GM19463 (cell line): ENCODE measurements around the gene SAMD5.
"Not testable (repeated sequence)": the region's sequence is repeated elsewhere in the genome, so short reads cannot be mapped to it uniquely, and the experiment has no call there.

Source experiments
- ATAC-seq: cut with Tn5 transposase; IDR thresholded peaks from one replicate; pipeline ENCODE4 v1.9.1; 2021; ENCODE audit warnings: mild to moderate bottlenecking, moderate library complexity; ENCODE audit not compliant: unreplicated experiment

The SAMD5 gene

DNA sequence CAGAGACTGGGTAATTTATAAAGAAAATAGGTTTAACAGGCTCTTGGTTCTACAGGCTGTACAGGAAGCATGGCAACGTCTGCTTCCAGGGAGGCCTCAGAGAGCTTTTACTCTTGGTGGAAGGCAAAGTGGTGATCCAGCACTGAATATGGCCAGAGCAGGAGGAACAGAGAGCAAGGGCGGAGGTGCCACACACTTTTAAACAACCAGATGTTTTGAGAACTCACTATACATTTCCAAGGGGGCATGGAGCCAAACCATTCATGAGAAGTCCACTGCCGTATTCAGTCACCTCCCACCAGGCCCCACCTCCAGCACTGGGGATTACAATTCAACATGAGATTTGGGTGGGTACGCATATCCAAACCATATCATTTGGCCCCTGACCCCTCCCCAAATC lies 18.7 kb downstream of the SAMD5 start:
- ATAC-seq = no peak

DNA sequence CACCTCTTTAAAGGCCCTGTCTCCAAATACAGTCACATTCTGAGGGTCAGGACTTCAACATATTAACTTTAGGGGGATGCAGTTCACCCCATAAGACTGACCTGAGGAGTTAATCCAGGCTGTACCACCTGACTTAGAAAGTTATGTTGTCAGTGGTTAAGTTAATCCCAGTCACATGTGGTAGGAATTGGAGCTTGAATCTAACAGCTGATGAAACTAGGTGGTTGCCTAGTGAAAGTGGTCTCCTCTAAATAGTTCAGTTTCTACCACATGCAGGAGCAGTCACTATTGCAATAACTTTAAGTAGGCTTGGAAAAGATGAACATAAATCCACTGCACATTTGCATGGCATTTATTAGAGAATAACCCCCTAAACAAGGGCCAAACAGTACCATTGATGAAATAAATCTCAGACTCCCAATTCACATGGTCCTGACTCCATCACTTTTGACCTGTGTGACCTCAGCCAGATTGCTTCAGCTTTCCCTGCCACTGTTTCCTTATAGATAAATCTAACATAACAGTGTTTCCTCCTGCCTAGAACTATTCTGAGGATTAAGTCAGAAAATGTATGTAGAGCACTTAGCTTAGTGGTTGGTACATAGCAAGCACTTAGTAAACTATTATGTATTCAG lies 20.1 kb downstream of the SAMD5 start:
- ATAC-seq = no peak

DNA sequence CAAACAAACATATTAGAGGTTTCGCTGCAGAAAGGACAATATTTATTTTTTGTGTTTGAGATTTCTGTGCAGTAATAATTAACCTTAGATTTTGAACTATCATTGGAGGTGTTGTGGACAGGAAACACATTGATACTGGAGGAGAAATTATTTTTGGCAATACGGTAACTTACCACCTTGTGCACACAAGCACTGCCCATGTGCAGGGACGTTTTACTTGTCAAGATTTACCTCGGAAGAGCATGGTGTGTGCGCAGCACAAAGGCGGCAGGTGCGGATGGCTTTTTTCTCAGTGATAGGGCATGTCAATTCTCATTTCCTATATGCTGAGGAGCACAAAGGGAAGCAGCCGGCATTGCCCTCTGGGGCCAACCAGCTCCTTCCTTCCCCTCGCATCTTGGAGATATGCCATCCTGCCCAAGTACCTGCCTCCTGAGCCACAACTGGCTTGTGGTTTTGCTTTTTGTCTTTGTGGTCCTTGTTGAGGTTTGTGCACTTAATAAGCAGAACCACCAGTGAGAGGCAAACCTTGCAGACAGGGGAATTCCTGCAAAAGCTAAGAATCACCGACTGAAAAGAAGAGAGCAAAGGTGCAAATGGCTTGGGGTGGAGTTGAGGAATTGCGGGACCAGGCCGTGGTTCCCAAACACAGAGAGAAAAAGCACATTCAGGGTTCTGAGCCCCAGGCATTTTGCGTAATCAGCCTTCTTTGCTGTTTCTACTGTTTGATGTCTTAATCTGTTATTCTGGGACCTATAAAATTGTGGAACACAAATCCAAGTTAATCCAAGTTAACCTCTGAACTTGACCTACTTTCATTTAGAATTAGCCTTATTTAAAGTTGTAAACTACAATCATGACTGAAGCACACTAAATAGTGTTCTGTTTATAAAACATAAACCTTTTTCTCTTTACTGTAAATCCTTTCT lies 21.9 kb downstream of the SAMD5 start:
- ATAC-seq = peak; percentile 55

DNA sequence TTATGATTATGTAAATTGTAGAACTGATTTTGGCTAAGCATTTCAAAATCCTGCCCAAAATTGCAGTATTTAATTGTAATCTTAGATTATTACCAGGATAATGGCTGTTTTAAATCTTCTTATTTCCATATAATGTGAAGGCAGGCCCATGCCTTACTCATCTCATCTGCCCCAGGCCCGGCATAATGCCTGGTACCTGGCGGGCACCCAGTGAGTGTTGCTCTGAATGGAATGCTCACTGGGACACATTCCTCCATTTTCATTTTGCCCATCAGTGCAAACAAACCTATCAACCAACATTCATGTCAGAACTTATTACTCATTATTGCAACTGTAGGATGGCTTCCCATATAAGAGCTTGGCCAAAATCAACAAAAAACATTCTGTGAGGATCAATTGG lies 22.8 kb downstream of the SAMD5 start:
- no peak for ATAC-seq

DNA sequence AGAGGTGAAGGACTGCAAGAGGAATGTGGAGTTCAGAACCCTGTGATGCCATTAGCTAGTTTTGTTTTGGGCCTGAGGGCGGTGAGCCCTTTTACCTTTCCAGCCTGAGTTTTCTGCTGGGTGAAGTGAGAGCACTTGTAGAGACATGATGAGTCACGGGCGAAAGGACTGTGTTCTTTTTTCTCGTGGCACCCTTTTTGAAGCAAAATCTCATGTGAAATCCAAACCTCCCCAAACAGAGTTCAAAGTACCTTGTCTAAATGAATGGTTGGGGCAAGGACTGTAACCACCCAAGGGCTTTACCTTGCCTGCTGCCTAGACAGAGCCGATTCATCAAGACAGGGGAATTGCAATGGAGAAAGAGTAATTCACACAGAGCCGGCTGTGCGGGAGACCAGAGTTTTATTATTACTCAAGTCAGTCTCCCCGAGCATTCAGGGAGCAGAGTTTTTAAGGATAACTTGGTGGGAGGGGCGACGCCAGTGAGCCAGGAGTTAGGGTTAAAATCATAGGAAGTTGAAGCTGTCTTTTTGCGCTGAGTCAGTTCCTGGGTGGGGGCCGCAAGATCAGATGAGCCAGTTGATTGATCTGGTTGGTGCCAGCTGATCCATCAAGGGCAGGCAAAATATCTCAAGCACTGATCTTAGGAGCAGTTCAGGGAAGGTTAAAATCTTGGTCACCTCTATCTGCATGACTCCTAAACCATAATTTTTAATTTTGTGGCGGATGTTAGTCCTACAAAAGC lies 25.8 kb downstream of the SAMD5 start:
- no peak for ATAC-seq

DNA sequence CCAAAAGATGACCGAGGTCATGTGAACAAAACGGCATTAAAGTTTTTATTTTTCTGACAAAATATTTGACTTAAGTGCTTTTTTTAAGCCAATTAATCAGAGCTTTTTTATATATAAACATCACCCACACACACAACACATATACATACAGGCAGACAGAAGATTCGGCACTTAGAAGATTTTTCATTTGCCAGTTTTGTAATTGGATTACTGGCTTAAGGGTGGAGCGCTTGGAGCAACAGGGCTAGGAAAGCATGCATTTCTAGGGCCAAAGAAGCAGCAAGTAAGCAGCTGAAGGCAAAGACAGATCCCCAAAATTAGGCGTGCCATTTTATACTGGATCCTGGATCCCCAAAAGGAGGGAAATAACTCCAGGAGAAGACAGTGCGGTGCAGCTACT lies 30.3 kb downstream of the SAMD5 start:
- no peak for ATAC-seq

DNA sequence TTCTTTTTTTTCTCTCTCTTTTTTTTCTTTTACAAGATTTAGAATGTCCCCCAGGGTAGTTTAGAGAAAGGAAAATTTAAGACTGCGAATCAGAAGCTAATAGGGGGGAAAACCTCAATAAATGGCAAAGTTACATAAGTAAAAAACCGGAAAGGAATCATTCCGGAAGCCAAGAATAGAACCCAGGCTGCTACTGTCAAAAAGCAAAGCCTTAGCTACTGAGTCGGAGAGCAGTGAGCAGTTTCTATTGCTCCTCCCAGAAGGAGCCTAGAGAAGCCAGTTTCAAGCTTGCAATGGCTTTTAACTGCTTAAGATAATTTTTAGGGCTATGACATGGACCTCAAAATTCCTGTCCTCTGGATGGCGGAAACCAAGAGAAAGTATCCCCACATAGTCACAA lies 31.6 kb downstream of the SAMD5 start:
- no peak for ATAC-seq

DNA sequence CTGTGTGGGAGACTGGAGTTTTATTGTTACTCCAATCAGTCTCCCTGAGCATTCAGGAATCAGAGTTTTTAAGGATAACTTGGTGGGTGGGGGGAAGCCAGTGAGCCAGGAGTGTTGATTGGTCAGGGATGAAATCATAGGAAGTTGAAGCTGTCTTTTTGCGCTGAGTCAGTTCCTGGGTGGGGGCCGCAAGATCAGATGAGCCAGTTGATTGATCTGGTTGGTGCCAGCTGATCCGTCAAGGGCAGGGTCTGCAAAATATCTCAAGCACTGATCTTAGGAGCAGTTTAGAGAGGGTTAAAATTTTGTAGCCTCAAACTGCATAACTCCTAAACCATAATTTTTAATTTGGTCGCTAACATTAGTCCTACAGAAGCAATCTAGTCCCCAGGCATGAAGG lies 33.9 kb downstream of the SAMD5 start:
- ATAC-seq = not testable (repeated sequence)

DNA sequence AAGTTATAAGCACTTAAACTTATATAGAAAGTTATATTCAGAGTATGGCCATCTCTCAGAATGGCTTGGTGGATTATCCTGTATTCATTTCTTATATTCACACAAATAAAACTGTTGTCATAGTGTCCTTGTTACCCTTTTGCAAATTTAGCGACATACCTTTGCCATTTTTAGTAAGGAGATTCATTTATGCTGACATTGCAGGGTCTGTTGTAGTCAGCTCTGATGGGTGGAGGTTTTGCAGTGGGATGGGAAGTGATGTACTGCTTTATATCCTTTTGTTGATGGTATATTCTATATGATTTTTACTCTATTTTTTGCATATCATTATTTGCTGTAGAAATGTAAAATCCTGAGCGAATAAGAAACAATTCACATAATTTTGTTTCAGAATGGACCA lies 35.9 kb downstream of the SAMD5 start:
- ATAC-seq = no peak

DNA sequence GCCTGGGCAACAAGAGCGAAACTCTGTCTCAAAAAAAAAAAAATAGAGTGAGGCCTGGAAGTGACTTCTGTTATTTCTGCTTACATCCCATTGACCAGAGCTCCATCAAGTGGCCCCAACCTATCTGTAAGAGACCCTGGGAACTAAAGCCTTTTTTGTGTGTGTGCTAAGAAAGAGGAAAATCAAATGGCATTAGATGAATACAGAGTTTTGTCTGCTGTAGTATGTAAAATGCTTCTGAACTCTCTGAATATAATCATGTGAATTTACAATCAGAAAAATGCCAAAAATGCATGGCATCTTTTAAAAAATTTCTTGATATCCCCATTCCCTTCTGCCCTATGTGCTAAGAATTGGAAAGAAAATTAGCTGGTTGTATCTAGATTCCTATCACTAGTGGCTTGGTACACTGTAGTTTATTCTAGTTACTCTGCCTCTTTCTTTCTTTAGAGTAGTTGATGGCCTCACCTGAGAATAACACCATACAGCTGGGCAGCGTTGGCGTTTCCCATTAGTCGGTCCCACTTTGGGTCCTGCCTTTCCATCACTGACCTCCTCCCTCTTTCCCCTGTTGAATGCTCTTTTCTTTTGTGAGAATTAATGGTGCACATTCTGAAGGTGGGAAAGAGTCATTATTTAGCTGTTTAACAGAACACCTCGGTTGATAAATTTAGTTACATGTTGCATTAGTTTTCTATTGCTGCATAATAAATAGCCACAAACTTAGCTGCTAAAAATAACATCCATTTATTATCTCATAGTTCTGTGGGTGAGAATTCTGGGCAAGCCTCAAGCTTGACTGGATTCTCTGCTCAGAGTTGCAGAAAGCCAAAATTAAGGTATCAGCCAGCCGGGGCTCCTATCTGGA lies 38.2 kb downstream of the SAMD5 start:
- no peak for ATAC-seq

DNA sequence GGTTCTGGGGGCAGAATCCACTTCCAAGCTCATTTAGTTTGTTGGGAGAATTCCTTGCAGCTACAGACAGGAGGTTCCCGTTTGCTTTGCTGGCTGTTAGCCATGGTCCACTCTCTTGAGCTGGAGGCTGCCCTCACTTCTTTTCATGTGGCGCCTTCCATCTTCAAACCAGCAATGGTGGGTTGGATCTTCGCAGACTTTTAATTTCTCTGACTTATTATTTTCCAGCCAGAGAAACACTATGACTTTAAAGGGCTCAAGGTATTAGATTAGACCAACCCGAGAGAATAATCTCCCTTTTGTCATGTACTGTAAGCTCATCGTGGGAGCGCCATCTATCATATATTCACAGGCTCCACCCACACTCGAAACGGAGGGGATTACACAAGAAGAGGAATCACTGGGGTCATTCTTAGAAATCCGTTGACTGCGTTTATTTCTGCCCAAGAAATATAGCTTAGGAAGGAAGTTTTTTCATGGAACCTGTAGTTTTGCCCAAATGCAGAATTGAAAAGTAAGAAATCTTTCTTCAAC lies 38.9 kb downstream of the SAMD5 start:
- no peak for ATAC-seq

DNA sequence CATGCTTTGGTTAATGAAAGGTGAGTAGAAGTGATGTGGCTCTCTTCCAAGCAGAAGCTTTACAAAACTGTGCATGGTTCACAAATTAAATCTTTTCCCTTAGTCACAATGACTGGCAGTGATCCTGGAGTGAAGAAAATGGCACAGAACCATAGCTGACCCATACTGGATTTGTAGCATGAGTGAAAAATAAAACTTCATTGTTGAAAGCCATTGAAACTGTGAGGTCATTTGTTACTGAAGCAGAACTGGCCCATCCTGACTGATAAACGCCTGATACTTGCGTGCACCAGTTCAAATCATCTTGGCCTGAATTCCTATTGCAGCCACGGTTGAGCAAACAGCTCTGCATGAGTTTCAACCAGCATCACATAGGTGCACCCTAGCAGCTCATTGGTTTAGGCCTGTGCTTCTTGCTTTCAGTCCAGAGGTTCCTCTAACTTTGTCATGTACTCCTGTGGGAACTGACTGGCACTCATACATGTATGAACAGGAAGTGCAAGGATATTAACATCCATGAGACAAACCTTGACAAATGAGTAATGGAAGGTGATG lies 40.5 kb downstream of the SAMD5 start:
- ATAC-seq = no peak

DNA sequence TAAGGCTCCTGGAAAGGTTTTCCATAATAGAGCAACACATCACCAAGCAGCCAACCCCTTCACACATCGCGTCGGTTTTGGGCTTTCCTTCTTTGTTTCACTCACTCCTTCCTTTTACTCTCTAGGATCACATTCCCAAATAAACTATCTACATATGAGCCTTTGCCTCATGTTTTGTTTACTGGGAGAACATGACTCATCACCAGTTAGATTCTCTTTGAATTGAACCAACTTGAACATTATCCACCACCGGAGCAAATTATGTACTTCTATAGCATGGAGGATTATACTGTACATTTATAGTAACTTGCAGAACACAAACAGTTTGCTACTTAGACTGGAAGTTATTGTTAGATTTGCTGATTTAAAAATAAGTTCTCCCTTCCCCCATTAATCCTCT lies 41.0 kb downstream of the SAMD5 start:
- no peak for ATAC-seq

DNA sequence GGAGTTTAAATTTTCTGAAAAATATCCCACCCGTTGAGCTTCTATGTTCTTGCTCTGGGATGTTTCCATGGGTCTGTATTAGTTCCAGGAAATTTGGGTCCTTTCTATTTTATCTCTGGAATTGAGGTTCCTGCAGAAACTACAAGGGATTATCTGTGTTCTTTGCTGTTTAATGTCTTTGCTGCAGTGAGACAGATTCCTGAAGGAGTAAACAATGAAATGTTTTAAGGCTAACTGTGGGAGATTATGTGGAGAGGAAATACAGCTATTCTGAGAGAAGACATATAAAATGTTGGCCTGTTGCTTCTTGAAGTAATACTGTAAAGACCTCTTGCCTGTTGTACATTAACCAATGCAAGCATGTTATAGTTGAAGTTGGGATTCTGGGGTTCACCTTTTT lies 43.5 kb downstream of the SAMD5 start:
- no peak for ATAC-seq

DNA sequence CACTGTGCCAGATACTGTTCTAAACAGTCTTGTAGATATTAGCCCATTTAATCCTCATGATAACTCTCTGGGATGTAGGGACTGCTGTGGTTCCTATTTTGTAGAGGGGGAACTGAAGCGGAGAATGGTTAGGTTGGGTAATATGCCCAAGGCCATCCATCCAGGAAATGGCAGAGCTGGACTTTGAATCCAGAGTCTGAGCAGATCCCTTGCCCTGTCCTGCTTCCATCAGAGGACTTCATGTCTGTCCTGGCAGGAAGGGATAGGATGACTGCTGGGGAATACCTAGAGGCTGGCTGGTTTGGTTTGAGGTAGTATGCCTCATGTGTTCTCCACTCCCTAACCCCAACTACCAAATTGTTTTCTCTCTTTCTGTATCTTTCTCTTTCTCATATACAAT lies 44.6 kb downstream of the SAMD5 start:
- no peak for ATAC-seq

DNA sequence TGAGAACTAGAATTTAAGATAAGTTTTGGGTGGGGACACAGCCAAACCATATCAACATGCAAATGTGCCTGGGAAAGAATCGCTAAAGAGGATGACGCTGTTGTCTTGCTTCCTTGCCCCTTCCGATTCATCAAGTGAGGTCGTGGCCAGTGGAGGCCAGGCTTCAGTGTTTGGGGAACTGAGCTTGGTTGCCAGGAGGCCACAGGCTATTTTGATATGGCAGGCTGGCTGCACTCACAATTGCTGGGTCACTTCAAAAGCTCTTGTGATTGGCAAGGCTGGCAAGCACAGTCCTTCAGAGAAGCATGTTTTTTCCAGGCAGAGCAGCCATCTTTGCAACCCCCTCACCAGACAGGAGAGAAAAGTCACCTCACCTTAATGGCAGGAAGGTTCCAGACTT lies 45.8 kb downstream of the SAMD5 start:
- ATAC-seq = no peak

DNA sequence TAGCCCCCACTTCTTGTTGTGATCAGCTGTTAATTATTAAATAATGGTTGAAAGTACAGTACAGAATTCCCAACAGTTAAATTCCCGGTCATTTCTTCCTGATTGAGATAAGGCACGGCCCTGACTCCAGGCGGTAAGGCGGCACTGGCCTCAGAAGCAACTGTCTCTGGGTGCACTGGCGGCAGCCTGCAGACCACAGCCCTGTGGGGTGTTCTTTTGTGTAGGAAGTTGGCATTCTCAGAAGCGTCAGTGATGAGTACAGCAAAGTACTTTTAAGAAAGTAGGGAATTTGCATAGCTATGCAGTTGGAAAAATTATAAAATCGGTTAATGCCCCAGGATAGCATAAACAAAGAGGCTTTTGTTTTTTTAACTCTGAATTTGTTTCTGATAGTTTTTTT lies 50.5 kb downstream of the SAMD5 start:
- no peak for ATAC-seq

DNA sequence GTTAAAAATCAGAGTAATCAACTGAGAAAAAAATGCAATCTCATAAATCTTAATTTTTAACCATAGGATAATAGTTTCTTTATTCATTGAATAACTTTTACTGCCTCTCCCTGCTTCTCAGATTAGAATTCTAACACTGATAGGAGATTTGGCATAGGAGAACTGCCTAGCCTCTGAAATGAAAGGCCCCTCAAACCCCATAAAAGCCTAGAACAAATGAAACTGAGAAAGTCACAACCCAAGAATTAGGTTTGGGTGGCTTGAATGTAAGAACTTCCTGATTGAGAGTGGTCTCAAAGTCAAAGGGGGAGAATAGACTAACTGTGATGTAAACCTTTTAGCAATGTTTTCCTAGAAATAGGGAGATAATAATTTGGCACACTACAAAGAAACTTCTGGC lies 52.2 kb downstream of the SAMD5 start:
- ATAC-seq = no peak

DNA sequence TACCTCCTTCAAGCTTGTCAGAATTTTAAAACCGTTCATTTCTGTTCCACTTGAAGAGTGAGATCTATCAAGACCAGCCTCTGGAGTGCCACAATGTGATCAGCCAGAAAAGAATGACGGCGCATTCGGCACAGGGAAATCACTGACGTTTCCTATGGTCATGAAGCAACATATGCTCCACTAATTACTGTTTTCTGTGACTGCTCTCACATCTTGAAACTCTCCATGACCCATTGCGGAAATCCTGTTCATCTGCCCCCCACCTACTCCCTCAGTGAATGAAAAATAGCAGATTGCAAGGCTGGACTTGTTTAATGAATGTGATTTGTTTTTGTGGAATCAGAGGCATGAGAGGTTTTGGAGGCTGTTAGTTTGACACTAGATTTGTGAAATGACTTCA lies 53.2 kb downstream of the SAMD5 start:
- ATAC-seq = no peak

DNA sequence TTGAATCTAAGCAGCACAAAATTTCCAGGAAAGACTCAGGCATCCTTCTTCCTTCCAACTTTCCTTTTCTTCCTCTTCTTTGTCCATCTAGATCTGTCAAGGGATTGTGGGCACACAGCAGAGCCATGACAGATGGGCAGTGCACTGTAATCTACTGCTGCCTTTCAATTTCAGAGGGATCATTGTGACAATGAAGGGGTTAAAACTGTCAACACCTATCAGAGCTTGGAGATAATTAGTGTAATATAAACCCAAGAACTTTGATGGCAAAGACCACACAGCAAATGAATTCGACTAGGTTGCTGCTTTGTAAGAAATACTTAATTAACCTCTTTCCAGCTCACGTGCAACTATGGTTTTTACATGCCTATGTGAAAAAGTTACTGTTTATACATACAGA lies 55.0 kb downstream of the SAMD5 start:
- ATAC-seq = no peak
